ENCODE results near the gene LINGO1.

The LINGO1 gene

GRCh38 chr15:77657634-77658238 is 25.0 kb upstream of the LINGO1 start:
- no peak for DNase-seq (ENCODE audit: low spot score)

DNA sequence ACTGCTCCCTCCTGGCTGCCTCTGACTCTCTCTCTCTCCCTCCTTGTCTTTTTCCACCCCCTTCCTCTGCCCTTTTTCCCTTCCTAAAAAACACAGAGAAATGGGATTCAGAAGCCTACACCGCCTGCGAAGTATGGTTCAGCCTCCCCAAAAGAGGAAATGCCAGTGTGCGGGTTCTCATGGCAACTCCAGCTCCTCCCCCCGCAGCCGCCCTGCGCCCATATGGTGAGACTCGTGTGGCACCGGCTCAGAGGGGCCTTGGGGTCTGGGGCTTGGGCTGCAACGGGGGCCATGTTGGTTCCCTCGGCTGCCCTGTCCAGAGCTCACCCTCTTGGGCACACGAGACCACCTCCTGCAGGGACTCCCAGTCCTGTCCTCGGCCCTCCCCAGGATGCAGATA is 23.6 kb upstream of the LINGO1 start:
- DNase-seq (ENCODE audit: low spot score) = no peak

- no peak for DNase-seq (ENCODE audit: low spot score)
Measured at GRCh38 chr15:77654975-77655374, 22.3 kb upstream of the LINGO1 start.

- DNase-seq (ENCODE audit: low spot score) = no peak
Measured at GRCh38 chr15:77653832-77654480, 21.2 kb upstream of the LINGO1 start.

DNA sequence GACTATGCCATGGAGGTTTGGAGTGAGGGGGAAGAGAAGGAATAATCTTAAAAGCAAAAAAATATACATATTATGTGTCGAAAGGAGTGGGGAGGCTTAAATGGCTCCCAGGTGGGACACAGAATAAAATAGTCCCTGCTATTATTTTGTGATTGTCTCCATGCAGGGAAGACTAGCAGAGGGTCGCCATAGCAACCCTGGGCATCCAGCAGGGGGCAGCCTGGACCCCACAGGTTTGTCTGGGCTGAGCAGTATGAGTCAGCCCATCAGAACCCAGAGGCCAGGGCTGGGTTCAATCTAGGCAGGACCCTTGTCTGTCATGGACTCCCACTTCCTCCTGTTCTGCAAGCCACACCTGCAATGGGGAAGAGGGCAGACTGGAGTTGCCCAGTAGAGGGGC is 17.6 kb upstream of the LINGO1 start:
- DNase-seq (ENCODE audit: low spot score) = peak; percentile 32

DNA sequence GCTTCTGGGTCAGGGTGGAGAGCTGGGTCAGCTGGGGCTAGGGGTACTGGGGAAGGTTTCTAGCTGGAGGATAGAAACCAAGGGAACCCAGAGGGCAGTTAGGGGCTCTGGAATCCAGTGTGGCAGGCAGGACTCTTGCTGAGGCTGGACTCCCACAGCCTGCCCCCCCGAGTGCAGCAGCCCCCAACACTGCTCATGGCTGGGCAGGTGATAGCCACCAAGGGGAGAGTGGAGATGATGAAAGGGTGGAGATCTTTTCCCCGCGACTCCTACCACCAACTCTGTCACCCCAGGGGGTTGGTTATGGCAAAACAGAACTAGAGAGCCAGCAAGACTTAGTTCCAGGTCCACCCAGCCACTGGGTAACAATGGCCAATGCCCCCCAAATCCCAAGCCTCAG is 16.9 kb upstream of the LINGO1 start:
- DNase-seq (ENCODE audit: low spot score) = no peak

GRCh38 chr15:77649017-77649416 is 16.3 kb upstream of the LINGO1 start:
- DNase-seq (ENCODE audit: low spot score) = no peak

GRCh38 chr15:77647961-77648360 is 15.2 kb upstream of the LINGO1 start:
- no peak for DNase-seq (ENCODE audit: low spot score)

DNA sequence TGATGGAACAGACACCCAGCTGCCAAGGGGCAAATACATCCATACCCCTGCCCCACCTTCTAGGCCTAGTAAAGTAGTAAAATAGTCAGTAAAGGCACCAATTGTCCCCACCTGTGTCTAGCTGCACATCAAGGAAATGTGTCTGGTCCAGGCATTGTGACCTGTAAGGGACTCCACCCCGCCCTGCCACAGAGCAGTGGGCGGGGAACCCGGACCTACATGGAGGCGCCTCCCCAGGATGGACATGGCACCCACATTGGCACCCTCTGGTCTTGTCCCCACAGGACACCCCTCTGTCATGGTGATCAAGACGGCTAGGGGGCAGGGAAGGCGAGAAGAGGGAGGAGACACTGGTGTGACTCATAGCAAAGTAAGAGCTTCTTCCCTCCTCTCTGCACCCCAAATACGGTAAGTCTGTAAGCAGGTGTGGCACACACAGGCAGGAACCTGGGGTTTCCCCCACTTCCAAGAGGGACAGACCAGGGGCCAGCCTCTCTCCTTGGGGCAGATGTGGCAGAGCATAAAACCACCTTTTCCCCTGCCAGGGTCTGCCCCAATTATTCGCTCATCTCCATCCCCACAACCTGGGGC is 13.5 kb upstream of the LINGO1 start:
- no peak for DNase-seq (ENCODE audit: low spot score)

GRCh38 chr15:77645602-77646001 is 12.9 kb upstream of the LINGO1 start:
- no peak for DNase-seq (ENCODE audit: low spot score)

DNA sequence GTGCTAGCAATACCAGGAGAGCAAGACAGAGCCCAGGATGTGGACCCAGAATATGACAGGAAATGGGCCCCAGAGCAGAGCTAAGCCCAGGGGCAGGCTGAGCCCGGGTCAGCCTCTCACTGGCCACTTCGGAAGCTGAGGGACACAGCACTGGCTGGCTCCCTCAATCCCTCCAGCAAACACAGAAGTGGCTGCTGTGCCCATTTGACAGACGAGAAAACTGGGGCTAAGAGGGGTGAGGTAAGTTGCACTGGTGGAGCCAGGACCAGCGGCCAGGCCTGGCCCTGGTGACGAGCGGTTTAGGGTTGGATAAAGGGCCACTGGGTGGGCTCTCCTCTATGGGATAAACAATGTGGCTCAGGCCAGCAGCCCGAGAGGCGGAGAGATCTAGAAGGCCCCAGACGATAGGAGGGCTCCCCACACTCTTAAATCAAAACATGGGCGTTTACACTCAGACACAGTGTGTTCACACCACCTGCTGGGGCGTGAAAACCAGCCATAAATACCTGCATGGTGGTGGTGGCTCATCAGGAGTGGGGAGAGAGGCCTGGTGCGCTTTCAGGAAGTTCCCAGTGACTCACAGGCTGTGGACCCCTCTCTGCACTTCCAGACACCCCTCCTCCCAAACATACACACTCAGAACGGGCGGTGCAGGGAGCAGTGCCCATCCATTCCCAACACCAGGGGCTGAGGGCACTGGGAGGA is 12.0 kb upstream of the LINGO1 start:
- DNase-seq (ENCODE audit: low spot score) = no peak

- no peak for DNase-seq (ENCODE audit: low spot score)
Measured at GRCh38 chr15:77643764-77644163, 11.1 kb upstream of the LINGO1 start.

GRCh38 chr15:77642793-77643430 is 10.2 kb upstream of the LINGO1 start:
- DNase-seq (ENCODE audit: low spot score) = peak; percentile 17

GRCh38 chr15:77641999-77642398 is 9.3 kb upstream of the LINGO1 start:
- DNase-seq (ENCODE audit: low spot score) = no peak

DNA sequence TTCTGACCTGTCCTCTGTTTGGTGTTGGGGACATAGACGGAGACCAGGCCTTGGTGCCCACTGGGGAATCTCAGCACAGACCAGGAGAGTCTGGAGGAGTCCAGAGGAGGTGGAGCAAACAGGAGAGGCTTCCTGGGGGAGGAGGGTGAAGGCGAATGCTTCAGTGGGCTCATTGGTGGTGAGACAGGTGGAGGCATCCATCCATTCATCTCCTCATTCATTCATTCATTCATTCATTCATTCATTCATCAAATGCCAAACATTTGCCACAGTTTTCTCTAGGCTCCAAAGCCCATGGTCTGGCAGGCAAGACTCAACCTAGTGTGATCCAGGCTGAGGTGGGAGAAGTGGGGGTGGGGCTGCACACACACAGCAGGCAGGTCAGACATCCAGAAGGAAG is 7.9 kb upstream of the LINGO1 start:
- no peak for DNase-seq (ENCODE audit: low spot score)

GRCh38 chr15:77639431-77639830 is 6.7 kb upstream of the LINGO1 start:
- no peak for DNase-seq (ENCODE audit: low spot score)

GRCh38 chr15:77637851-77638692 is 5.4 kb upstream of the LINGO1 start:
- no peak for DNase-seq (ENCODE audit: low spot score)

GRCh38 chr15:77636209-77636608 is 3.5 kb upstream of the LINGO1 start:
- DNase-seq (ENCODE audit: low spot score) = no peak

DNA sequence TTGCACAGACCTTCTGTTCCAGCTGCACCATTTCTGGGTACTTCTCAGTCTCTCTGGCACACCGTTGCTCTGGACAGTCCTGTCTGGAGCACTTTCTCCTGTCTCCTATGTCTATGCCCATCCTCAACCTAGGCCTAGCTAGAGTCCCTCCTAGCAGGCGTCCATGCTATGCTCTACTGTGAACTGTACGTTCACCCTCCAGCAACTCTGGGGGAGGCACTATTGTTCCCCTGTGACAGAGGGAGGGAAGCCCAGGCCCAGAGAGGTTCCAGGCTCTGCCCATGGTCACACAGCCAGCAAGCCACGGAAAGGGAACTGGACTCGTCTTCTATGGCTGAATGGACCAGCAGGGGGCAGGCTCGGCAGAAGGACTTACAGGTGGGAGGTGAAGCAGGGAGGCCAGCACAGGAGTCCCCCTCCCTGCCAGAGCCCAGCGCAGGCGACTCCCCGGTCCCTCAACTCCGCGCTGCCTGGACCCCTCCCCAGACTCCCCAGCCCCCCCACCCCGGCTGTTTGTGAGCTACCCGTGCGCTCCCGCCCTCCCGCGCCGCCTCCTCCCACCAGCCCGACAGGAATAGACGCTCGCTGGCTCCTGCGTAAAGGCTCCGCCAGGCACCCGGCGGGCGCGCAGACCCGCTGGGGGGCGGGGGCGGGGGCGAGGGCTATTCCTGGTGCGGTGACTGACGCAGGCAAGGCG is 1.7 kb upstream of the LINGO1 start:
- peak; percentile 68 for DNase-seq (ENCODE audit: low spot score)

- no peak for DNase-seq (ENCODE audit: low spot score)
Measured at GRCh38 chr15:77633913-77634265, 1.2 kb upstream of the LINGO1 start.

Measured in kidney tubule cell (primary cell).